ENCODE data around the gene PPP4R2.

PPP4R2 gene

DNA sequence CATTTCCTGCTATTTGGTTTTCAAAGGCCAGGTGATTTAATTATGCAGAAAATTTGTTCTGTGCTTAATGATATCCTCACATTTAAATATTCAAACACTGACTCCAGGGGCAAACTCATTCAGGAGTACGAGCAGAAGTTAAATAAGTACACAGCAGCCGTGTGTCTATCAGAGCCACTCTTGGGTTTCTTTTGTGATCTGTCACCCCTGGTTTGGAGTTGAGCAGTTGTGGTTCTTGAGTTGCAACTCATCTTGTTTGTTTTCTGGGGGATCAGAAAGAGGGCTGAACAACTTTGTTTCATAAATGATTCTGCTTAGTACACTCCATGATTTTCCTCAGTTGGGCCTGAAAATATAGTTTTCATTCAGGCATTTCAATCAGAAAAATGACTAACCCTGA lies 25.7 kb upstream of the PPP4R2 start:
- H3K4me1 ChIP-seq (ENCODE audit: insufficient read depth, low read length, severe bottlenecking) = no peaks in the 10 kb centered on the region
- H3K9me2 ChIP-seq (ENCODE audit: low read depth, low read length) = no peaks in the 10 kb centered on the region
- no peak overlapping the region for H3K4me2 ChIP-seq (ENCODE audit: low read length)
- H3K9ac ChIP-seq (ENCODE audit: low read length) = no peak overlapping the region
- H3K27ac ChIP-seq (ENCODE audit: low read depth, low read length, poor library complexity, severe bottlenecking) = no peak overlapping the region
- H3K9me3 ChIP-seq (ENCODE audit: low read length) = no peaks in the 10 kb centered on the region
- H3K79me2 ChIP-seq (ENCODE audit: insufficient read depth, low read length) = no peaks in the 10 kb centered on the region
- TF ChIP-seq, protein P1, sequence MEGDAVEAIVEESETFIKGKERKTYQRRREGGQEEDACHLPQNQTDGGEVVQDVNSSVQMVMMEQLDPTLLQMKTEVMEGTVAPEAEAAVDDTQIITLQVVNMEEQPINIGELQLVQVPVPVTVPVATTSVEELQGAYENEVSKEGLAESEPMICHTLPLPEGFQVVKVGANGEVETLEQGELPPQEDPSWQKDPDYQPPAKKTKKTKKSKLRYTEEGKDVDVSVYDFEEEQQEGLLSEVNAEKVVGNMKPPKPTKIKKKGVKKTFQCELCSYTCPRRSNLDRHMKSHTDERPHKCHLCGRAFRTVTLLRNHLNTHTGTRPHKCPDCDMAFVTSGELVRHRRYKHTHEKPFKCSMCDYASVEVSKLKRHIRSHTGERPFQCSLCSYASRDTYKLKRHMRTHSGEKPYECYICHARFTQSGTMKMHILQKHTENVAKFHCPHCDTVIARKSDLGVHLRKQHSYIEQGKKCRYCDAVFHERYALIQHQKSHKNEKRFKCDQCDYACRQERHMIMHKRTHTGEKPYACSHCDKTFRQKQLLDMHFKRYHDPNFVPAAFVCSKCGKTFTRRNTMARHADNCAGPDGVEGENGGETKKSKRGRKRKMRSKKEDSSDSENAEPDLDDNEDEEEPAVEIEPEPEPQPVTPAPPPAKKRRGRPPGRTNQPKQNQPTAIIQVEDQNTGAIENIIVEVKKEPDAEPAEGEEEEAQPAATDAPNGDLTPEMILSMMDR (IDR thresholded peaks at IDR 0.05; ENCODE audit: low read length) = no peak
- no peak for TF ChIP-seq EZH2 (IDR thresholded peaks at IDR 0.05; ENCODE audit: borderline replicate concordance, low read length)
- no peaks in the 10 kb centered on the region for H4K20me1 ChIP-seq (ENCODE audit: insufficient read depth, low read length)
- no peaks in the 10 kb centered on the region for H3K36me3 ChIP-seq (ENCODE audit: insufficient read depth, low read length)
- no peaks in the 10 kb centered on the region for H3F3A ChIP-seq (ENCODE audit: insufficient read depth, low read length)
- H3K27me3 ChIP-seq (ENCODE audit: insufficient read depth, low read length) = no peaks in the 10 kb centered on the region
- no peak overlapping the region for H3K4me3 ChIP-seq (ENCODE audit: low read depth, low read length, poor library complexity, severe bottlenecking)
- no peak overlapping the region for H2AFZ ChIP-seq (ENCODE audit: low read length)

DNA sequence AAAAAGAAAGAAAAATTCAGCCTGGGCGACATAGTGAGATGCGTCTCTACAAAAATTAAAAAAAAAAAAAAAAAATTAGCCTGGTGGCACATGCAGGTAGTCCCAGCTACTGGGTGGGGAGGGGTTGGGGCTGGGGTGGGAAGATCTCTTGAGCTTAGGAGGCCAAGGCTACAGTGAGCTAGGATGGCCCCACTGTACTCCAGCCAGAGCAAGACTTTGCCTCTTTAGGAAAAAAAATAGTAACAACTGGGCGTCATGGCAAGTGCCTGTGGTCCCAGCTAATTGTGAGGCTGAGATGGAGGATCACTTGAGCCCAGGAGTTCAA lies 23.9 kb upstream of the PPP4R2 start:
- TF ChIP-seq, protein P1 (IDR thresholded peaks at IDR 0.05; ENCODE audit: low read length) = no peak
- no peak for TF ChIP-seq EZH2 (IDR thresholded peaks at IDR 0.05; ENCODE audit: borderline replicate concordance, low read length)
- Histone ChIP-seq H3K4me3 (ENCODE audit: low read depth, low read length, poor library complexity, severe bottlenecking) (no peak overlapping the region), H2AFZ (ENCODE audit: low read length) (no peak overlapping the region)

DNA sequence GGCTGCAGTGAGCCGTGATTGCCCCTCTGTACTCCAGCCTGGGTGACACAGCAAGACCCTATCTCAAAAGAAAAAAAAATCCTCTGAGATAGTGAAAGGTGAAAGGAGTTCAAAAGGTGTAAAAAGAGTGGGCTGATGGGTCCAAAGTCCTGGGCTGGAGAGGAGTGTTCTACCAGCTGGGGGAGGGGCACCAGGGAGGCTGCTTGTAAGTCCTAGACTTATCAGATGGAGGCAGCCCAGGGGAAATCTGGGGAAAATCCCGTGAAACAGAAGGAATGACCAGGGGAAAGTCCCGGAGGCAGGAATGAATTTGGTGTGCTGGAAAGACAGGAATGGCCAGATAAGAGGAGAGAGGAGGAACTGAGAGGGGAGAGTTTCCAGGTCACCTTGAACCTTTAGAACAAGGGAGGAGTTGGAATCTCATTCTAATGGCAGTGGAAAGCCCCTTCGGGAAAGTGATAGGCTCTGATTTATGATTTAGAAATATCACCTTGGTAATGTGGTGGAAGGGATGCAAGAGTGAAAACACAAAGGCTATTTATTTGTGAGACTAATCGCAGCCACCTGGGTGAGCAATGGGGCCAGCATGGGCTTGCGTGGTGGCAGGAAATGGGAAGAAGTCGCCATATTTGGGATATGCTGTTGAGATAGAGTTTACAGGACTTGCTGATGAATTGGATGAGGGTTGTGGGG lies 23.4 kb upstream of the PPP4R2 start:
- Histone ChIP-seq H3K4me1 (ENCODE audit: insufficient read depth, low read length, severe bottlenecking) (no peaks in the 10 kb centered on the region), H3K27me3 (ENCODE audit: insufficient read depth, low read length) (no peaks in the 10 kb centered on the region), H3K79me2 (ENCODE audit: insufficient read depth, low read length) (no peaks in the 10 kb centered on the region), H3K9me3 (ENCODE audit: low read length) (no peaks in the 10 kb centered on the region), H3F3A (ENCODE audit: insufficient read depth, low read length) (no peaks in the 10 kb centered on the region), H3K9me2 (ENCODE audit: low read depth, low read length) (no peaks in the 10 kb centered on the region), H3K36me3 (ENCODE audit: insufficient read depth, low read length) (no peaks in the 10 kb centered on the region), H4K20me1 (ENCODE audit: insufficient read depth, low read length) (no peaks in the 10 kb centered on the region), H3K27ac (ENCODE audit: low read depth, low read length, poor library complexity, severe bottlenecking) (no peak overlapping the region), H2AFZ (ENCODE audit: low read length) (no peak overlapping the region), H3K4me2 (ENCODE audit: low read length) (no peak overlapping the region), H3K9ac (ENCODE audit: low read length) (no peak overlapping the region), H3K4me3 (ENCODE audit: low read depth, low read length, poor library complexity, severe bottlenecking) (no peak overlapping the region)
- TF ChIP-seq, protein P1 (IDR thresholded peaks at IDR 0.05; ENCODE audit: low read length) = no peak

More for the DNA sequence above, 23.9 kb upstream of the PPP4R2 start:
- Histone ChIP-seq H3K79me2 (ENCODE audit: insufficient read depth, low read length) (no peaks in the 10 kb centered on the region), H3K9me3 (ENCODE audit: low read length) (no peaks in the 10 kb centered on the region), H4K20me1 (ENCODE audit: insufficient read depth, low read length) (no peaks in the 10 kb centered on the region), H3K36me3 (ENCODE audit: insufficient read depth, low read length) (no peaks in the 10 kb centered on the region), H3K27me3 (ENCODE audit: insufficient read depth, low read length) (no peaks in the 10 kb centered on the region), H3K4me1 (ENCODE audit: insufficient read depth, low read length, severe bottlenecking) (no peaks in the 10 kb centered on the region), H3K9me2 (ENCODE audit: low read depth, low read length) (no peaks in the 10 kb centered on the region), H3K4me2 (ENCODE audit: low read length) (no peak overlapping the region), H3F3A (ENCODE audit: insufficient read depth, low read length) (no peaks in the 10 kb centered on the region), H3K9ac (ENCODE audit: low read length) (no peak overlapping the region), H3K27ac (ENCODE audit: low read depth, low read length, poor library complexity, severe bottlenecking) (no peak overlapping the region)
